Mesenchymal stem cell (in vitro differentiated cells and primary cell): ENCODE measurements around the gene PACSIN3.

Source experiments
- DNase-seq: peaks from one replicate; pipeline ENCODE4 v3.0.0-alpha.2; 2013
- H2AFZ ChIP-seq: one replicate; pipeline ENCODE4 v1.6.1; 2013; ENCODE audit warnings: low read depth, mild to moderate bottlenecking, control low read depth, inconsistent platforms, low read length, moderate library complexity
- H2AK5ac ChIP-seq: 2 replicates; pipeline ENCODE4 v1.6.1; 2013; ENCODE audit warnings: low read length, moderate library complexity, mild to moderate bottlenecking, inconsistent platforms; ENCODE audit not compliant: severe bottlenecking
- H2BK120ac ChIP-seq: one replicate; pipeline ENCODE4 v1.6.1; 2013; ENCODE audit warnings: low read depth, mild to moderate bottlenecking, inconsistent platforms, low read length, moderate library complexity
- H2BK12ac ChIP-seq, 2 experiments: one replicate each; pipeline ENCODE4 v1.6.1; 2013; ENCODE audit warnings: inconsistent platforms in 2 of 2, low read length in 2 of 2, mild to moderate bottlenecking in 2 of 2, moderate library complexity in 2 of 2, control low read depth in 1 of 2
- H2BK15ac ChIP-seq: one replicate; pipeline ENCODE4 v1.6.1; 2013; ENCODE audit warnings: mild to moderate bottlenecking, low read depth, inconsistent platforms; ENCODE audit not compliant: poor library complexity, severe bottlenecking
- H2BK5ac ChIP-seq: 2 replicates; pipeline ENCODE4 v1.6.1; 2013; ENCODE audit warnings: low read depth, mild to moderate bottlenecking, low read length, control low read depth, inconsistent platforms; ENCODE audit not compliant: poor library complexity, severe bottlenecking
- H3K14ac ChIP-seq, 2 experiments: one replicate each; pipeline ENCODE4 v1.6.1; 2013; ENCODE audit warnings: inconsistent platforms in 2 of 2, low read length in 2 of 2, control low read depth in 1 of 2, mild to moderate bottlenecking in 1 of 2, moderate library complexity in 1 of 2
- H3K18ac ChIP-seq, 2 experiments: one replicate each; pipeline ENCODE4 v1.6.1; 2013; ENCODE audit warnings: inconsistent platforms in 2 of 2, low read length in 2 of 2, control low read depth in 1 of 2, low read depth in 1 of 2, mild to moderate bottlenecking in 1 of 2
- H3K23ac ChIP-seq, 2 experiments: one replicate each; pipeline ENCODE4 v1.6.1; 2013; ENCODE audit warnings: inconsistent platforms in 2 of 2, low read length in 2 of 2, mild to moderate bottlenecking in 2 of 2, moderate library complexity in 2 of 2, control low read depth in 1 of 2
- H3K27ac ChIP-seq: 2 replicates; pipeline ENCODE4 v1.5.1; 2013; ENCODE audit warnings: mild to moderate bottlenecking, moderate library complexity, low read length, control low read depth, inconsistent platforms; ENCODE audit not compliant: poor library complexity, severe bottlenecking
- H3K27me3 ChIP-seq, 2 experiments: 2 replicates each; pipeline versions ENCODE4 v1.6.1 to v1.7.0; 2013; ENCODE audit warnings: low read length in 2 of 2, mild to moderate bottlenecking in 2 of 2, moderate library complexity in 2 of 2, control low read depth in 1 of 2, inconsistent platforms in 1 of 2; ENCODE audit not compliant: control insufficient read depth in 1 of 2, insufficient read depth in 1 of 2
- H3K36me3 ChIP-seq, 2 experiments: 2 replicates each; pipeline versions ENCODE4 v1.6.1 to v1.7.0; 2013; ENCODE audit warnings: low read length in 2 of 2, control low read depth in 1 of 2, inconsistent platforms in 1 of 2, low read depth in 1 of 2, mild to moderate bottlenecking in 1 of 2; ENCODE audit not compliant: insufficient read depth in 2 of 2, control insufficient read depth in 1 of 2
- H3K4ac ChIP-seq, 2 experiments: one replicate each; pipeline ENCODE4 v1.6.1; 2013; ENCODE audit warnings: inconsistent platforms in 2 of 2, low read length in 2 of 2, mild to moderate bottlenecking in 2 of 2, moderate library complexity in 2 of 2, control low read depth in 1 of 2, low read depth in 1 of 2
- H3K4me1 ChIP-seq: 2 replicates; pipeline ENCODE4 v1.6.1; 2013; ENCODE audit warnings: low read depth, low read length, control low read depth; ENCODE audit not compliant: control insufficient read depth, insufficient read depth
- H3K4me2 ChIP-seq: 2 replicates; pipeline ENCODE4 v1.6.1; 2013; ENCODE audit warnings: low read length, mild to moderate bottlenecking, inconsistent platforms; ENCODE audit not compliant: poor library complexity, severe bottlenecking
- H3K4me3 ChIP-seq, 2 experiments: 2 replicates each; pipeline versions ENCODE4 v1.5.1 to v1.7.0; 2013; ENCODE audit warnings: low read length in 2 of 2, mild to moderate bottlenecking in 2 of 2, control low read depth in 1 of 2, low read depth in 1 of 2; ENCODE audit not compliant: insufficient read depth in 1 of 2
- H3K79me1 ChIP-seq: replicated peaks from 2 replicates; pipeline ENCODE4 v1.6.1; 2013; ENCODE audit warnings: mild to moderate bottlenecking, control low read depth, low read length, inconsistent platforms; ENCODE audit not compliant: poor library complexity, severe bottlenecking
- H3K9ac ChIP-seq: 2 replicates; pipeline ENCODE4 v1.7.0; 2013; ENCODE audit warnings: mild to moderate bottlenecking, low read length, moderate library complexity
- H3K9me3 ChIP-seq: 2 replicates; pipeline ENCODE4 v1.7.0; 2013; ENCODE audit warnings: mild to moderate bottlenecking, low read length; ENCODE audit not compliant: control insufficient read depth
- H4K8ac ChIP-seq: one replicate; pipeline ENCODE4 v1.6.1; 2013; ENCODE audit warnings: inconsistent platforms, mild to moderate bottlenecking, low read length, moderate library complexity
- H4K91ac ChIP-seq: one replicate; pipeline ENCODE4 v1.6.1; 2013; ENCODE audit warnings: mild to moderate bottlenecking, low read length, inconsistent platforms
- WGBS: methylation state at CpG from one replicate; pipeline ENCODE4 v1.1.7; 2013; ENCODE audit warnings: mixed read lengths; 5-methylcytosine and 5-hydroxymethylcytosine counted together

PACSIN3 gene

DNA sequence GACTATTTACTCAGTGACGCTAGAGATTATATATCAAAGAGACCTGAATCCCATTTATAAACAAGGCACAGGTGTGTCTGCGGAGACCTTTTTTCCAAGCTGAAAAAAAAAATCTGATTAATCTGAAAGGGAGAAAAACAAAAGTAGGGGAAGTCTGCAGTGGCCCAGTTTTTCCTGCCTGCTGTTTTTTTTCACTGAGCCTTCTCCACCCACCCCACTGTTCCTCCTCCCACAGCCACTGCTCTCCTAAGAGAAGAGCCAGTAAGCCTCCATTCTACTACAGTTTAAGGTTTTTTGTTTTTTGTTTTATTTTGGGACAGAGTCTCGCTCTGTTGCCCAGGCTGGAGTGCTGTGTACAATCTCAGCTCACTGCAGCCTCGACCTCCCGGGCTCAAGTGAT lies 28.0 kb downstream of the PACSIN3 start:
- Histone ChIP-seq H3K79me1 (peaks cover 8% of the 10 kb centered on the region), H3K4ac (no peak overlapping the region), H2BK5ac (no peak overlapping the region), H4K8ac (no peak overlapping the region), H3K14ac (no peak overlapping the region), H3K27ac (no peak overlapping the region), H2BK120ac (no peak overlapping the region), H3K9ac (no peak overlapping the region), H2AFZ (no peak overlapping the region), H3K4me1 (peaks cover 19% of the 10 kb centered on the region), H3K23ac (no peak overlapping the region), H3K9me3 (no peaks in the 10 kb centered on the region), H3K4me2 (no peak overlapping the region), H3K36me3 (peaks cover 41 to 43% of the 10 kb centered on the region in 2 experiments), H2BK15ac (no peak overlapping the region), H2AK5ac (no peak overlapping the region), H3K4me3 (no peak overlapping the region), H2BK12ac (no peak overlapping the region), H4K91ac (no peak overlapping the region), H3K27me3 (no peaks in the 10 kb centered on the region), H3K18ac (no peak overlapping the region)
- DNase-seq = no peak
- 100% methylated on average over 5 of the region's 5 CpGs for WGBS

DNA sequence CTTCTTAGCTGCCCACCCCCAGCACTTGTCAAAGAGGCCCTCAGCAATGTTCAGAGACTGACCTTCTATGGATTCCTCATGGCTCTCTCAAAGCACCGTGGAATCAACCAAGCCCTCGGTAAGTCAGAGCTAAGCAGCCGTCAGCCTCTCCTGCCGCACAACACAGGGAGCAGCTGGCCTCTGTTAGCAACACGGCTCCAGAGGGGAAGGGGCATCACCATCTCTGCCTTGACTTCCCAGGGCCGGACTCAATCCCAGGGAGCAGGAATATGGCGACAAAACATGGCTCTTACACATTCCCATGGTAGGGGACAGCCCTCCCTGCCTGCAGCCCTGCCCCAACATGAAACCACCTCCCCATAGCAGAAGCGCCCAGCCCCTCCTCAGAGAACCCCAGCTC lies 28.4 kb downstream of the PACSIN3 start:
- H3K23ac ChIP-seq = no peak overlapping the region
- H2AFZ ChIP-seq = no peak overlapping the region
- H4K91ac ChIP-seq = no peak overlapping the region
- no peak overlapping the region for H3K4ac ChIP-seq
- no peak overlapping the region for H3K9ac ChIP-seq
- H3K9me3 ChIP-seq = no peaks in the 10 kb centered on the region
- DNase-seq = no peak
- no peak overlapping the region for H3K14ac ChIP-seq
- H2AK5ac ChIP-seq = no peak overlapping the region
- no peak overlapping the region for H3K4me3 ChIP-seq
- no peak overlapping the region for H3K4me2 ChIP-seq
- WGBS = 91% methylated on average over 8 of the region's 8 CpGs
- H2BK12ac ChIP-seq = no peak overlapping the region
- H3K4me1 ChIP-seq = peaks cover 21% of the 10 kb centered on the region
- peaks cover 38 to 41% of the 10 kb centered on the region in 2 experiments for H3K36me3 ChIP-seq
- H2BK15ac ChIP-seq = no peak overlapping the region
- no peak overlapping the region for H4K8ac ChIP-seq
- no peaks in the 10 kb centered on the region for H3K27me3 ChIP-seq
- peaks cover 7% of the 10 kb centered on the region for H3K79me1 ChIP-seq
- no peak overlapping the region for H2BK120ac ChIP-seq
- H2BK5ac ChIP-seq = no peak overlapping the region
- no peak overlapping the region for H3K18ac ChIP-seq
- H3K27ac ChIP-seq = no peak overlapping the region

DNA sequence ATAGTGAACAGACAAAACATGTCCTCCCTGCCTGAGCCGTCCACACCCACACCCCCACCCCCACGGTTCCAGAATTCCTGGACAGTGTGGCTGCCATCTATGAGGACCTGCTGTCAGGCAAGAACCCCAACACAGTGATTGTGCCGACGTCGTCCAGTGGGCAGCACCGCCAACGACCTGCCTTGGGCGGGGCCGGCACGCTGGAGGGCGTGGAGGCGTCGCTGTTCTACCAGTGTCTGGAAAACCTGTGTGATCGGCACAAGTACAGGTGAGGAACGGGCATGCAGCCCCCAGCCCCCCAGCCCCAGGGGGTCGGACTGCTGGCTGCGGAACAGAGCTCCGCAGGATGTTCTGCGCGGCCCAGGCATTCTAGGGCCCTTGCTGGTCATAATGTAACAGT lies 29.3 kb downstream of the PACSIN3 start:
- Histone ChIP-seq H3K79me1 (peaks cover 6% of the 10 kb centered on the region), H3K4me1 (peaks cover 18% of the 10 kb centered on the region), H3K9ac (no peak overlapping the region), H3K4ac (no peak overlapping the region), H2BK5ac (no peak overlapping the region), H4K8ac (peak overlapping the region; percentile 39), H3K27ac (no peak overlapping the region), H3K36me3 (peaks cover 32 to 33% of the 10 kb centered on the region in 2 experiments), H3K14ac (no peak overlapping the region), H3K23ac (no peak overlapping the region), H2BK15ac (no peak overlapping the region), H3K4me2 (no peak overlapping the region), H3K18ac (no peak overlapping the region), H2AK5ac (no peak overlapping the region), H3K9me3 (no peaks in the 10 kb centered on the region), H4K91ac (no peak overlapping the region), H2AFZ (no peak overlapping the region), H3K4me3 (no peak overlapping the region), H2BK120ac (no peak overlapping the region), H3K27me3 (no peaks in the 10 kb centered on the region), H2BK12ac (no peak overlapping the region)
- 96% methylated on average over 20 of the region's 20 CpGs for WGBS
- DNase-seq = no peak

DNA sequence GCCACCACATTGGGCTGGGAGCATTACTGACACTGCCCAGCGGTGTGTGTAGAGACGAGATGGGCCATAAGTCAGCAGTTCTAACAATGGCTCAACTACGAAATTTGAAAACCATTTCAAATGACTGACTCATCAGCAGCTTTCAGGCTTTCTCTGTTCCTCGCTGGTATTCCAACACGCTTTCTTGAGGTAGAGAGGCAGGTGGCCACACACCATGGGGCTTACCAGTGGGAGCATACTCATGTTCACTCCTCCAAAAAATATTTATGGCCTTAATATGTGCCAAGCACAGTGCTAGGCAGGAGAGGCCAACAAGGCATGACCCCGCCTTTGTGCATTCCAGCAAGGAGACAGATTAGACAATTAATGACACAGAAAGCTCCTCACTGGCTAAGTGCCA lies 29.9 kb downstream of the PACSIN3 start:
- Histone ChIP-seq H2BK12ac (peak overlapping the region; percentile 7 to 22), H3K27ac (no peak overlapping the region), H2AFZ (no peak overlapping the region), H4K8ac (no peak overlapping the region), H3K4ac (no peak overlapping the region), H3K4me1 (peaks cover 18% of the 10 kb centered on the region), H4K91ac (no peak overlapping the region), H3K18ac (no peak overlapping the region), H3K27me3 (no peaks in the 10 kb centered on the region), H3K4me3 (no peak overlapping the region), H3K9me3 (no peaks in the 10 kb centered on the region), H2AK5ac (no peak overlapping the region), H3K79me1 (peaks cover 4% of the 10 kb centered on the region), H2BK120ac (no peak overlapping the region), H2BK15ac (no peak overlapping the region), H3K36me3 (peaks cover 27 to 32% of the 10 kb centered on the region in 2 experiments), H3K9ac (no peak overlapping the region), H3K14ac (no peak overlapping the region), H3K23ac (no peak overlapping the region), H3K4me2 (no peak overlapping the region), H2BK5ac (no peak overlapping the region)
- no peak for DNase-seq
- 84% methylated on average over 6 of the region's 6 CpGs for WGBS
